Measurements from ENCODE around the gene BOLA3. TPM values are rescaled to one million over a fixed set of nuclear protein-coding genes. Genes with fewer than 3 reads are reported as not detected.

BOLA3 gene
- total RNA-seq (2022; extraction: Qiagen RNA extraction; ENCODE audit: low read depth) = 116 to 169 TPM (median 128 TPM) in 5 replicates

GRCh38 chr2:74147727-74148456 is at the start of gene BOLA3:
Gene BOLA3 (minus strand): TSS chr2:74147912. CDS start chr2:74147874, 38 bp downstream.

GRCh38 chr2:74178211-74179062 is 30.7 kb upstream of the BOLA3 start, which contains the start of gene MOB1A:
Gene MOB1A (minus strand): TSS chr2:74178879. CDS start chr2:74178674, 205 bp downstream.

Other genes starting within 250 kb of the BOLA3 start
- 147 to 170 TPM (median 148 TPM) in 5 replicates for gene DGUOK, start 221.0 kb downstream of the BOLA3 start, total RNA-seq (2022; extraction: Qiagen RNA extraction; ENCODE audit: low read depth)
- 4.5 to 7.5 TPM (median 7.2 TPM) in 5 replicates for gene TET3, start 163.0 kb downstream of the BOLA3 start, total RNA-seq (2022; extraction: Qiagen RNA extraction; ENCODE audit: low read depth)
- 50.7 to 86.2 TPM (median 82.2 TPM) in 5 replicates for gene MOB1A, start 31.0 kb upstream of the BOLA3 start, total RNA-seq (2022; extraction: Qiagen RNA extraction; ENCODE audit: low read depth)
- gene MTHFD2, start 50.7 kb upstream of the BOLA3 start, total RNA-seq (2022; extraction: Qiagen RNA extraction; ENCODE audit: low read depth) = 159 to 187 TPM (median 175 TPM) in 5 replicates
- 0.17 to 0.68 TPM (median 0.43 TPM) in 5 replicates for gene SLC4A5, start 195.5 kb upstream of the BOLA3 start, total RNA-seq (2022; extraction: Qiagen RNA extraction; ENCODE audit: low read depth)
- gene DCTN1, start 232.4 kb upstream of the BOLA3 start, total RNA-seq (2022; extraction: Qiagen RNA extraction; ENCODE audit: low read depth) = 104 to 150 TPM (median 150 TPM) in 5 replicates

Measured in A549 treated with RU486 at 1 μM for 4 hours (cell line).